Left renal cortex interstitium (tissue), 4 donors: ENCODE results near the gene FBXO31. TPM values are rescaled to one million over a fixed set of nuclear protein-coding genes. Genes with fewer than 3 reads are reported as not detected.
"Not testable (repeated sequence)": the region's sequence is repeated elsewhere in the genome, so short reads cannot be mapped to it uniquely, and the experiment has no call there.

Experiments used
- DNase-seq, 4 donors: peaks; one replicate each; pipeline ENCODE4 v3.0.0-alpha.2; 2013; ENCODE audit warnings: low read depth in 4 of 4, low spot score in 2 of 4, missing footprints in 1 of 4
- polyA plus RNA-seq, 4 donors: library from polyadenylated mRNA; unstranded; fragments of 120-200 nt; gene quantifications; one replicate each; pipeline ENCODE4 v1.2.1, GENCODE V29; 2013; ENCODE audit not compliant: insufficient read length in 4 of 4

FBXO31 gene
- polyA plus RNA-seq, 4 donors: 20.7 to 29.5 (median 24.7) TPM

DNA sequence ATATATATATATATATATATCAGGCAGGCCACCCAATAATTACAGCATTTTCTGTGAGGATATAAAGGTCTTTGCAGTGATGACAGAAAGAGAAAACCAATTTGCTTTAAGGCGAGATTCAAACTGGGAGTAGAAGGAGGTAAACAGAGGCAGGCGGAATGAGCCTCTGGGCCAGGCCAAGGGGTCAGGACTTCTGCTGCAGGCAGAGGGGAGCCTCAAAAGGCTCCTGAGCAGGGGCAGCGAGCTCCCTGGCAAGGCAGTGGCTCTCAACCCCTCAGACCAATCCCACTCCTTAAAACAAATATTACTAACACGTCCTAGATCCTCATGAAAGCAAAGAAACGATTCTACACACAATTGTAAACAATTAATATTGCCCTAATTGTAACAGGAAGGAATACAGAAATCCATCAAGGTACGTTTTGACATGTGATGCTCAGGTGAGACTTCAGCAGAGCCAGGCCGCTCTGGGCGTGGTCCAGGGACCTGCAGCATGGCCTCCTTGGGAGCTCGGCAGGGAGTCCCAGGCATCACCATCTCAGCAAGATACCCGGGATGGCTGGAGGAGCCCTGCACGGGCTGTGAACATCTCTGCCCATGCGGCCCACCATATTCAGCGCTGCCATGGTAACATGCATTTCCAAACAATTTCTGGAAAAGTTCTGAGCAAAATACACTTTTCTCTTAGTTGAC lies 18.4 kb downstream of the FBXO31 start:
- DNase-seq: no peak

DNA sequence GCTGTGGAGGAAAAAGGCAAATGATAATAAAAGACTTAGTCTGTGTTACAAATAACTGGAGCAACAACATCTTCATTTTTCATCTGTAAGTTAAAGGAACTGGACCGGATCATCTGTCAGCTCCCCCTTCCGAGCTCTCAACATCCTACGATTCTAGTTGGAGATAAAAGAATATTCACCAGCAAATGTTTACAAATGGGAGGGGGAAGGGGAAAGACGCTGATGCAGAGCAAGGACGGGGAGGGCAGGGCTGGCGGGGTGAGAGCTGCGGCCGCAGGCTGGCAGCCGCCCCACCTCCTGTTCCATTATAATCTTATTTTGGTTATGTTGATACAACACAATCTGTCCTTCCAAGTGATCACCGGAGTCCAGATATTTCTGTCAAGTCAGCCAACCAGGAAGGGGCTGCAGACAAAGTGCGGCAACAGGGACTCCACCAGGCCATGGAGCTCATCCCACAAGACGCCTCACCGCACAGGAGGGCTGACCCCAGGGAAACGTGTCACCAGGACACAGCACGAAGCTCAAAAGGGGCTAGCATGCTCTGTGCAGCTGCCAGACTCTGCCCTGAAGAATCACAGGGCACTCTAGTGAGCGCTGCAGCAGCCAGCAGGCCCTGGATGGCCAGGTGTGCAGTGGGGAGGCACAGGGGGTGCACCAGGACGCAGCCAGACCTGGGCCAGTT lies 19.7 kb downstream of the FBXO31 start:
- DNase-seq: no peak

DNA sequence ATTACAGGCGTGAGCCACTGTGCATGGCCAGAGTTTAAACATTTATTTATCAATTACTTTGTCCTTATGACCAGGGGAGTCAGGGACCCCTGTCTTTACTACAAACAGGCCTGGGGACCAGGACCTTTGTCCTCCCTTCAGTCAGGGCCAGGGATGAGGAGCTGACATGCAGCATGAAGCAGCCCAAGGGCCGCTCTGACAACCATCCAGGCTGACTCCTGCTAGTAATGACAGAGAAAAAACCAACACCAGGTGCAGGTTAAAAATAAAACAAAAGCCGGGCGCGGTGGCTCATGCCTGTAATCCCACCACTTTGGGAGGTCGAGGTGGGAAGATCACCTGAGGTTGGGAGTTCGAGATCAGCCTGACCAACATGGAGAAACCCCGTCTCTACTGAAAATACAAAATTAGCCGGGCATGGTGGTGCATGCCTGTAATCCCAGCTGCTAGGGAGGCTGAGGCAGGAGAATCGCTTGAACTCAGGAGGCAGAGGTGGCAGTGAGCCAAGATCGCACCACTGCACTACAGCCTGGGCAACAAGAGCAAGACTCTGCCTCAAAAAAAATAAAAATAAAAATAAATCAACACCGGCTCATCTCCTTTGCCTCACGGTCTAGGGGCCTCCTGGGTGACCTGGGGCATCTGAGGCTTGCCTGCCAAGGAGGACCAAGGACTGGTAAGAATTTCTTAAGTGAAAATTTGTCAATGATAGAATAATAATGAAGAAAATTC lies 20.6 kb downstream of the FBXO31 start:
- not testable (repeated sequence) for DNase-seq

DNA sequence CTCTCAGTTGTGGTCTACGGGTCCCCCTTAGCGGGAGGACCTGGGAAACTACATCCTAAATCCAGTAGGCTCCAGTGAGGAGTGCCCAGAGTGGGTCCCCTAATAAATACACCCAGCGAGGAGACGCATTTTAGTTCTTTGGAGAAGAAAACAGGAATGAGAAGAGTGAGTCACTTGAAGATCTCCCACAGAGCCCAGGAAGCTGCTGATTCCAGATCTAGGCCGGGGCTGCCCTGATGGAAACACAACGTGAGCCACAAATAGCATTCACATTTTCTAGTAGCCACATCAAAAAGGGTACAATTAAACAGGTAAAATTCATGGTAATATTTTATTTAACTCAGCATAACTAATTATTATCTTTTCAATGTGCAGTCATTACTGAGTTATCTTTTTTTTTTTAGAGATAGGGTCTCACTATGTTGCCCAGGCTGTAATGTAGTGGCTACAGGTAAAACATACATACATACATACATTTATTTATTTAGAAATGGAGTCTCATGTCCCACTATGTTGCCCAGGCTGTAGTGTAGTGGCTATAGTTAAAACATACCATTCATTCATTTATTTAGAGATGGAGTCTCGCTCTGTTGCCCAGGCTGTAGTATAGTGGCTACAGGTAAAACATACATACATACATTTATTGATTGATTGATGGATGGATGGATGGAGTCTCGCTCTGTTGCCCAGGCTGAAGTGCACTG lies 21.5 kb downstream of the FBXO31 start:
- no peak for DNase-seq

DNA sequence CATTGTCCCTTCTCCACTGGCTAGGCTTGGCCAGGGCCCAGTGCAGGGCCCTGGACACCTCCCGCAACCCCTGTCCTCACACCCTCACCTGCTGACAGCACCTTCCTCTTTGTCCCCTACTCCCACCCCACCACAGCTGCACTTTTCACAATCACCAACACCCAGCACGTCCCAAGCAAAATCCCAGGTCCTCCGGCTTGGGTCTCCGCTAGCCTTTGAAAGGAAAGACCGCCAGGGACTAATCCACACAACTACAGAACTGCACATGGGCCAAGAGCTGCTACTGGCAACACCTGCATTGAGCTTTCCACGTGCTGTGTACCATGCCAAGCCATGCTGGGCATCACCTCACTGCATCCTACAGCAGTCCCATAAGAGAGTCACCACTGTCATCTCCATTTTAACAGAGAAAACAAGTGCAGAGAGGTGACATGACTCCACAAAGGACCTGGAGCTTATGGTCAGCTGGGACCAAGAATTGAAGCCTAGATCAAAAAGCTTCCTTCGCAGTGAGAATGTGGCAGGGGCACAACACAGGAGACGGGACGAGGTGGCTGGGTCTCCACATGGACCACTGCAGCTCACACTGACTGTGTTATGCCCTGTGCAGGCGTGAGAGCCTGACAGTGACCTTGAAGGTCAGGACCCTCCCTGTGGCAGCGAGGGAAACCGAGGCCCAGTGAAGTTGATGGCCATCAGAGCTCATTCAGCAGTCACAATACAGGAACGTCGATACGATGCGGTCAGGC lies 22.5 kb downstream of the FBXO31 start:
- DNase-seq: no peak

DNA sequence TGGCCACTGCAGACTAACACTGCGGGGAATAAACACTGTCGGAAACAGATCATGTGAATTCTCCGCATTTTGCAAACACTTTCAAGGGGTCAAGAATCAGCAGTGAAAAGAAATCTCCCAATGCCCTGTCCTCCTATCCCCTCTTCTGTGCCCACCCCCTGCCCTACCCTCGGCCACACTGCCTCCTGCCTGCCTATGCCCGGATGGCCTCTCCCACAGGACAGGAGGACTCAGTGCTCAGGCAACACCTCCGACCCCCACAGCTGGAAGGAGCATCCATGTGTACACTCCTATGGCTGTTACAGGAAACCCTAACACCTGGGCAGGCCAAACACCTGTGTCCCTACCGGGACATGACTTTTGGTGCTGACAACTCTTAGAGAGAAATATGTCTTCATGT lies 24.5 kb downstream of the FBXO31 start:
- DNase-seq: no peak

DNA sequence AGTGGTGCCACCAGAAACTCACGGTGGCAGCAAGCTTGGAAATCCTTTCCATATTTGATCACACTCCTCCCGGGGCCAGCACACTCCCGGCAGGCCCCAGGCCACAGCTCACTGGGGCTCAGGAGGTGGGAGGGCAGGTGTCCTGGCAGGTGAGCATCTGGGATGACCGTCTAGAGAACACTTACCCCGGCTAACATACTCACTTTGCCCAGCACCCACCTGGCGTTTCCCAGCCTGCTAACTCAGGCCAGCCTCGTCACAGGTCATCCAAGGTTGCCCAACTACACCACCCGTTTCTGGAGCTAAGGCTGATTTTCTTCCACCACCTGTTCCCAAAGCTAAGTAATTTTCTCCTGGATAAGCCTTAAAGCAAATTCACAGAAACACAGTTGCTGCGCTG lies 24.9 kb downstream of the FBXO31 start:
- no peak for DNase-seq

DNA sequence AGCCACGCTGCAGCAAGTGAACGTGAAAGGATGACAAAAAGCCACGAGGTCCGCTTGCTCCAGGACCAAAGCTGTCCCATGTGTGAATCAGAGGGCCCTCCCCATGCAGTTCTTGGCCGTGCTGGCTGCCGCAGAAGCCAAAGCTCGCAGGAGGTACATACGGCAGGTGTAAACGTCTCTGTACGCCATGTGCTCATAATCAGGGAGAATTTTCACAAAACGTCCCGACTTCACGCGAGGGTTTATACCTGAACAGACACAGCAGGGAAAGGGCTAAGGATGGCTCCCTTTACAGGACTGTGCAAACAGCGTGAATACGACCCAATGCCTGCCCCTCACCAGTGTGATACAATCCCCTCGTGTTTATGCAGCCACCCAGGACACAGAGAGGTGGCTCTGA lies 25.3 kb downstream of the FBXO31 start:
- no peak for DNase-seq

DNA sequence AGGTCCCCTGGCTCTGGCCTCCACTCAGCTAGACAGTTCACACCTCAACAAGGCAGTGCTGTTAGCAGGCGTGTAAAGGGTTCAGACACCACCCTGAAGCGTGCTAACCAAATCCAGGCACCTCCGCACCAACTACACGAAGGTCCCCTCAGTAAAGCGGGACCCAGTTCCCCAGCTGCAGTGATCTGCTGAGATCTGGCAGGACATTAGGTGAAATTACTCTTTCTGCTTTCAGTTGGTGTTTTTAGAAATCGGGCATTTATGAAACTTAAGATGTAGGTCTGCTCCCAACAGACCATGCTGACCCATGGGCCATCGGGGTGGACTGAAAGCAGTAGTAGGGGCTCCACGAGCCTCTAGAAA lies 27.1 kb downstream of the FBXO31 start:
- no peak for DNase-seq

DNA sequence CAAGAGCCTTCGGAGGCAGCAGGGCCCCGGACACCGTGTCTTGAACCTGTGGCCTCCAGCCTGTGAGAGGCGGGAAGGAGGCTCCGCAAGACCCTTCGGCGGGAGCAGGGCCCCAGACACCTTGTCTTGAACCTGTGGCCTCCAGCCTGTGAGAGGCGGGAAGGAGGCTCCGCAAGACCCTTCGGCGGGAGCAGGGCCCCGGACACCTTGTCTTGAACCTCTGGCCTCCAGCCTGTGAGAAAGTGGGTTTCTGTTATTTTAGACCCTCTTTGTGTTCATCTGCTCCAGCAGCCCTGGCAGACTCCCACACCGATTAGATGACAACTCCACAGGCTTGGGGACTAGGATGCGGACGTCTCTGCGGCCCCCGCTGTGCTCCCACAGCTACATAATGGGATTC lies 30.0 kb downstream of the FBXO31 start:
- DNase-seq: no peak

DNA sequence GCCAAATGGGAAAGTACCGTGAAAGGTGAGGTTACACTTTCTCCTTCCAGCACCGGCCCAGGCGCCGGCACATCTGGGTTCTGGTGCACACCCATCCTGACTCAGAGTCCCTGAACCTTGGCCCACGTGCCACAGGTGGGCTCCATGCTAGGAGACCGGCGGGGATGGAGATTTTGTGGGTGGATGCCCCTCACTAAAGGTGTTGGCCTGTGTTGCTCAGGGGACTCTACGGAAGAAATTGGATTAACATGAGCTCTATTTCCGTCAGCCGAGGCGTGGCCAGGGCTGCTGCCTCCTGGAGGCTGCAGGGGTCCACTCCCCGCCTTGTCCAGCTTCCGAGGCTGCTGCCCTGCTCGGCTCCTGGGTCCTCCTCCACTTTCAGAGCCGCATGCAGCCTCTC lies 30.8 kb downstream of the FBXO31 start:
- no peak for DNase-seq

DNA sequence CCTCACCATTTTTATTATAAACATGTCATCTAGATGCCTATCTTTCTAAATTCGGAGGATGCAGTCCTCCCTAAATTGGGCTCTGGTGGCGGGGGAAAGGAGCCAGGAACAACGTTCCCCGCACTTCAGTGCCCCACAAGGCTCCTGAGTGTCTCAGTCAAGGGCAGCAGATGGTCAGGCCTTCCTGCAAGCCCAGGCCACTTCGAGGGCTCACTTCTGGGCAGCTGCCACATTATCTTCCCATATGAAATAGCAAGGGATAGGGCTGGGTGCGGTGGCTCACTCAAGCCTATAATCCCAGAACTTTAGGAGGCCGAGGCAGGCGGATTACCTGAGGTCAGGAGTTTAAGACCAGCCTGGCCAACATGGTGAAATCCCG lies 32.3 kb downstream of the FBXO31 start:
- DNase-seq: no peak

DNA sequence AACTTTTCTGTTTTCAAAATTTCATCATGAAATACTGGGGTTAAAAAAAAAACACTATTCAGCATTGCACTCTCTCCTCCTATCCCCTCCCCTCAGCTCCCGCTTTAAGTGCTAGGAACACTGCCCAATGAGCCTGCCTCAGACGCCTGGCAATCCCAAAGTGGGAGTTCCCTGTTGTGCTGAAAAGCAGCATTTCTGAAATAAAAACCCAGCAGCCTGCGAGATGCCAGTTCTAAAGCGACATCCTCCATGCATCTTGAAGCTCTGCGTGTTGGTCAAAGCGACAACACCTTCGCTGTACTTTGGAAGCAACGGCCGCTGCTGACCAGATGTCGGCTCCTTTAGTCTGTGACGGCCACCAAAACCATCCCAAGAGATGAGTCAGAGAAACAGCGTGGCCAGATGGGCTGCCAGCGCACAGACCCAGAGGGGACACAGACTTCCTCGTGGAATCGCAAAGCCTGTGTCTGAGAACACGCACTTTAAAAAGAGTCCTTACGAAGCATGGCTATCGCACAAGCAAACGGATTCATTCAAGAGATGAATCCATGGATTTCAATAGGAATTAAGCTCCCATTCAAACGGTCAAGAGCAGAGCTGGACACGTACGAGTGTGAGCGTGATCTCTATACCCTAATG lies 32.8 kb downstream of the FBXO31 start:
- DNase-seq: no peak

DNA sequence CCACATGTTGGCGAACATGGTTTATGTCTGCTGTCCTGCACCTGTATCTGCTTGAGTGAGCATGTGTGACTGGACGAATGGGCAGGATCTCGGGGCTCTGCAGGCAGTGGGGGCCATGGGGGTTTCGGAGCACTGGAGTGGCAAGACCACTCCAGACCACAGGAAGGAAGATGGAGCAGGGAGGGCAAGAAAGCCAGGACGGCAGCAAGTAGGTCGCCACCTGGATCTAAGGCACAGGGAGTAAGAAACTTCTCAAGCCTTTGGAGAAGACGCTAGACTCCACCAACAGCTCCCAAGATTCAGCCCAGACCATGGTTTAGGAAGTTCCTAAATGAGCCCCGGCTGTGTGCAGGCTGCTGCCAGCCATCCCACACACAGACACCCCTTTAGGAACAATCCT lies 33.5 kb downstream of the FBXO31 start:
- DNase-seq: no peak

DNA sequence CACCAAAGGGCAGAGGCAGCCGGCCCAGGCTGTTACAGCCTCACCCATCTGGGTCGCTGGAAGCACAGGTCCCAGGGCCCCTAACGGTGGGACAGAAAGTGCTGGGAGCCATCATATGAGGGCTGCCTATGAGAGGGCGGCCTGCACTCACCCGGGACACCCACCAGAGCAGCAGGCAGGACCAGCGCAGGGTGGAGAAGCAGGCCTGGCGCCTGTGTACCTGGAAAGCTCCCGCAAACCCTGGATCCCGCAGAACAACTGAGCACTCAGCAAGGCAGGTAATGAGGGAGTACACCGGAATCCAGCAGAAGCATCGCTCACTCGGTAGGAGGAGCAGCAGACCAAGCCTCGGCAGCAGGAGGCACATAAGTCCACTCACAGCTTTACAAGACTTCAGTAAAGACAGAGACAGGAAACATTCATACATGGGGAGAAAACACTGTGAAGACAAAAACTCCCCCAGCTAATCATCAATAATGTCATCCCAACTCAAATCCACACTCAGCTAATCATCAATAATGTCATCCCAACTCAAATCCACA lies 34.9 kb downstream of the FBXO31 start:
- no peak for DNase-seq

DNA sequence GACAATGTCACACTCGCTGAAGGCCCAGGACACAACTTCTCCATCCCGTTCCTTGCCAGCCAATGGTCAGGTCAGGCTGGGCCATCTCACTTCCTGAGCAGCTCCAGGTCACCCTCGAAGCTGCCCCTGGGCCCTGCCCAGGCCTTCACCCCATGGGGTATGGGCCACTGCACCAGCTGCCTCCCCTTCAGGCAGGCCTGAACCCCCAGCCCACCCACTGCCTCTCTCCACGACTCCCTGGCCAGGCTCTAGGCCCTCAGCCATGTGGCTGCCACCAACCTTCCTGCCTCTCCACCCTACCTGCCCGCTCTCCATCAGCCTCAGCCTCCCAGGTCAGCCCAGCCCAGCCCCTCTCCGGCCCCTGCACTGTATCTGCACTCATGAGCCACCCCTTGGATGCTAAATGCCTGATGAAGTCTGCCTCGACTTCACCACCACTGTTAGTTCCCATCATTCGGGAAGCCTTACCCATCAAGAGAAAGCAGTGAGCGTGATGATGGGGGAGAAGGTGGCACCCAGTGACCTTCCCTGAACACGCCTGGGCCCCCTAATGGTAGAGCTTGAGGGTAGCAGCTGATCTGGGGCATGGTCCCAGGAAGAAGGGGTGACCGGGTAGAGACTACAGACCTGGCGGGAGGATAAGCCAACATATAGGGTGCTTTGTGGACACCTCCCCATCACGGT lies 35.5 kb downstream of the FBXO31 start:
- no peak for DNase-seq

DNA sequence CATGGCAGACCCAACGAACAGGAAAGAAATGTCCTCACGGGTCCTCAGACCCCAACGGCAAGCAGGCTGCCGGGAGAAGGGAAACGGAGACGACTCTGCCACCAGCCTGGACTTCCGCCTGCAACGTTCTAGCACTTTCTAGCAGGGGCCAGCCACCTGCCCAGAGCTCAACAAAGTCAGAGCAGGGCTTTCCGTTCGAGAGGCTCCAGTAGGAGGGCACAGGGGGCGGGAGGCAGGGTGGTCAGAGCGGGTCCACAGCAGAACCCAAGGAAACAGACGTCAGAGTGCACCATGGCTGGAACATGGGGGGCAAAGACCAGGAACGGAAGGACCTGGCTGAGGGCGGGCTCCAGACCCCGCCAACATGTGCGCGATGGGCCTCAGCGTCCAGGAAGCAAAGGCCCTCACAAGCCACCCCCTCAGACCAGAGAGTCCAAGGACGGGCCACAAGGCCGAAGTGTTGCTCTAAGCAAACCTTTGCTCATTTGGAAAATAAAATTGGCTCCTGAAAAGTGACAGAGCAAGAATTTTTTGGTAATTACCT lies 37.0 kb downstream of the FBXO31 start:
- DNase-seq: no peak

DNA sequence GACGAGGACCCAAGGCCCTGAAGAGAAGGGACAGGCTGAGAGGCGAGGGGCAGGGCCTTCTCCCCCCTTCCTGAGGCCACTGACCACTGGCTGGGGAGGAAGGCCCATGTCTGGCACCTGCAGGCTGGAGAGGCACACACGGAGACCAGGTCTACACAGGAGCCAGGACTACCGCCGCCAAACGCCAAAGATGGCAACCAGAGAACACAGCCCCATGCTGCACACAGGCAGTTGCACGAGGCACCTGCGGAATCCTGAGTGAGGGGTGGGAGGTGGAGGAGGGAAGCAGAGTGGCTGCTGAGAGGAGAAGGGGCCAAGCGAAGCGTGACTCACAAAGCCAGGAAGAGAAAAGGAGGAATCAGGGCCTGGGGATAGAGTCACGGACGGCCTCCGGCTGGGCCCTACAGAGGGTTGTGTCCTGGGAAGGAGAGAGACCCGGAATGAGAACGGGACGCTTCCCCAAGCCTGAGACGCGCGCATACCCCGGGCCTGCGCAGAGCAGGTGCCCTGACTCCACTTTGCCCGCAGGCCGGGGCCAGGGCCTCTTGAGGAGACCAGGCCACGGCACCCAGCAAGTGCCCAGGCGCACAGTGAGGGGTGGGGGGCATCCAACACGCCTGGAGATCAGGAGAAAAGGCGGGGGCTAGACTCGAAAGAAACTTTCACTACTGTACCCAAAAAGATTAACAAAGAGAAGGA lies 37.7 kb downstream of the FBXO31 start:
- peak in 1 of 4 donors; percentile 14 for DNase-seq
